Fibroblast of the aortic adventitia (primary cell): ENCODE data around the gene LAMA3. TPM values are rescaled to one million over a fixed set of nuclear protein-coding genes. Genes with fewer than 3 reads are reported as not detected.

Experiments used
- DNase-seq: peaks from one replicate; pipeline ENCODE4 v3.0.0-alpha.2; 2010; ENCODE audit warnings: low read depth
- H3K4me3 ChIP-seq: 2 replicates; pipeline ENCODE4 v1.5.1; 2011; ENCODE audit warnings: low read depth, mild to moderate bottlenecking, control low read depth, low read length, moderate library complexity
- total RNA-seq: library from RNA; depleted of rRNA; stranded (reverse); fragments of >200 nt; gene quantifications from 2 replicates; pipeline ENCODE4 v1.2.3, GENCODE V29; 2012; ENCODE audit warnings: low replicate concordance
- TF ChIP-seq, protein P1 (sequence below): IDR thresholded peaks from 2 replicates; pipeline ENCODE4 v1.5.1; 2011; ENCODE audit warnings: mild to moderate bottlenecking, low read length, control low read depth, inconsistent platforms; ENCODE audit not compliant: insufficient read depth

The LAMA3 gene
- total RNA-seq, 1 donor: 15.7 TPM

DNA sequence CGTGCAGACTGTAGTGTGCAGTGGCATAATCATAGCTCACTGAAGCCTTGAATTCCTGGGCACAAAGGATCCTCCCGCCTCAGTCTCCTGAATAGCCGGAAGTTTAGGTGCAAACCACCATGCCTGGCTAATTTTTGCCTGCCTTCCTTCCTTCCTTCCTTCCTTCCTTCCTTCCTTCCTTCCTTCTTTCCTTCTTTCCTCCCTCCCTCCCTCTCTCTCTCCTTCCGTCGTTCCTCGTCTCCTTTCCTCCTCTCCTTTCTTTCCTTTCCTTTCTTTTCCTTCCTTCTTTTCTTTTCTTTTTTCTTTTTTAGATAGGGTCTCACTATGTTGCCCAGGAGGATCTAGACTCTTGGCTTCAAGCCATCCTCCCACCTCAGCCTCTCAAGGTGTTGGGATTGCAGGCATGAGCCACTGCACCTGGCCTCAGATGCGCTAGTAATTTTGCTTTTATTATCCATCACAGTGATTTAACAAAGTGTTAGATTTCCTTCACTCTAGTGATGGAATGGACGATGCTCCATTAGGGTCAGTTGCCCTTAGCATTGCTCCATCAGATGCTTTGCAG lies 20.0 kb upstream of the LAMA3 start:
- H3K4me3 ChIP-seq: no peak overlapping the region
- TF ChIP-seq, protein P1, sequence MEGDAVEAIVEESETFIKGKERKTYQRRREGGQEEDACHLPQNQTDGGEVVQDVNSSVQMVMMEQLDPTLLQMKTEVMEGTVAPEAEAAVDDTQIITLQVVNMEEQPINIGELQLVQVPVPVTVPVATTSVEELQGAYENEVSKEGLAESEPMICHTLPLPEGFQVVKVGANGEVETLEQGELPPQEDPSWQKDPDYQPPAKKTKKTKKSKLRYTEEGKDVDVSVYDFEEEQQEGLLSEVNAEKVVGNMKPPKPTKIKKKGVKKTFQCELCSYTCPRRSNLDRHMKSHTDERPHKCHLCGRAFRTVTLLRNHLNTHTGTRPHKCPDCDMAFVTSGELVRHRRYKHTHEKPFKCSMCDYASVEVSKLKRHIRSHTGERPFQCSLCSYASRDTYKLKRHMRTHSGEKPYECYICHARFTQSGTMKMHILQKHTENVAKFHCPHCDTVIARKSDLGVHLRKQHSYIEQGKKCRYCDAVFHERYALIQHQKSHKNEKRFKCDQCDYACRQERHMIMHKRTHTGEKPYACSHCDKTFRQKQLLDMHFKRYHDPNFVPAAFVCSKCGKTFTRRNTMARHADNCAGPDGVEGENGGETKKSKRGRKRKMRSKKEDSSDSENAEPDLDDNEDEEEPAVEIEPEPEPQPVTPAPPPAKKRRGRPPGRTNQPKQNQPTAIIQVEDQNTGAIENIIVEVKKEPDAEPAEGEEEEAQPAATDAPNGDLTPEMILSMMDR: no peak
- DNase-seq: no peak

DNA sequence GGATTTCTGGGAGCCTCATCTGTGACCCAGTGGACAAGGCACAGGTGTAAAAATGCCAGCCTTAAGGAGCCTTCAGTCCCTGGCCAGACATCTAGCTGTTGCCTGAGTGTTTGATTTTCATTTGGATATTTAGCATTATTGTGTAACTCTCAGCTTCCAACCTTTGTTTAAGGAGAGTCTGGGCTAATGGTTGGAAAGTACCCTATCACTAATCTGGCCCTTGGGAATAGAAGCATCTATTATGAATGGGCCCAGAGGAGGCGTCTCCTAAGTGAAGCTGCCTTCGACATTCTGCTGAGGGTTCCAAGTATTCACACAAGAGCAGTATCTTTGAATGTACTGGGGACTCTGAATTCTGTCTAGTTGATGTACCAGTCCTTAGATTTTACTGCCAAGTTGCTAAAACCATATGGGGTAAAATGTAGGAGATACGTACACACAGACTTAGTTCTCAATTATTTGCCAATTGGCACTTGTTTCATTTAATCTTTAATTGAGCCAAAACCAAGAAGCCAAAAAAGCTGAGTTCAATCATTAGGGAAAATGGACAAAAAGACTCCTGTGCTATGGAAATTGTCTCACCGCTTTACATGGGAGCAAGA lies 19.3 kb upstream of the LAMA3 start:
- DNase-seq: peak; percentile 72
- TF ChIP-seq, protein P1: no peak
- no peak overlapping the region for H3K4me3 ChIP-seq

DNA sequence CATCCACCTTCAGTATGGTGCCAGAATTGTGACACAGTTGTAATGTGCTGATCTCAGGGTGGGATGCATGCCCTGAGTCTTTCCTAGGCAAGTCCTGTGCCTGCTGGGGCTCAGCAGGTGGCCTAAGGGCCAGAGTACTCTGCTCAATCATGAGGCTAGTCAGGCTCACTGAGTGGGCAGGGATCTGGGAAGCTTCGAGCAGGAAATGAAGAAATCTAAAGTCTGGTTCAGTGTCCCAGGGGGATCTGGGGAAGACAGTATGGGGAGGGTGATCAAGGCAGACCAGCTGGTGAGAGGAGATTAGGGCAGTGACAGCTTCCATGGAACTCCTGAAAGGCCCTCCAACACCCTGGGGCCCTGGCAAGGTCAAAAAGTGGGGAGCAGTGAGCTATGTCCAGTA lies 17.7 kb upstream of the LAMA3 start:
- TF ChIP-seq, protein P1: no peak
- no peak for DNase-seq

DNA sequence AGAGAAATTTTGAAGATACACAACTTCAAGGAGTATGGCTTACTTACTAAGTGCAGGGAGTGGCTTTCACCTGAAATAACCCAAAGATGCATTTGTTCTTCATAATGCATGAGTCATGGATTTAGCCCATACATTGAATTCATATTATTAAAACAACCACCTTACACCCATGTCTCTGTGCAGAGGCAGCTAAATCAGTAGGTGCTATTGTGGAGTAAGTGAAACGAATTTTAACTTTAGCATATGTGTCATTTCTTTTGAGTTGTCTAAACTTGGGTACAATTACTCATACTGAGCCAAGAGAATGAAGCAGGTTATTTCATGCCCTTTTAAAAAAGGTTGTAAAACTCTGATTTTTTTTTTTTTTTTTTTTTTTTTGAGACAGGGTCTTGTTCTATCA lies 15.5 kb upstream of the LAMA3 start:
- no peak overlapping the region for H3K4me3 ChIP-seq
- no peak for DNase-seq
- TF ChIP-seq, protein P1: no peak

More for the DNA sequence above, 17.7 kb upstream of the LAMA3 start:
- H3K4me3 ChIP-seq: no peak overlapping the region

DNA sequence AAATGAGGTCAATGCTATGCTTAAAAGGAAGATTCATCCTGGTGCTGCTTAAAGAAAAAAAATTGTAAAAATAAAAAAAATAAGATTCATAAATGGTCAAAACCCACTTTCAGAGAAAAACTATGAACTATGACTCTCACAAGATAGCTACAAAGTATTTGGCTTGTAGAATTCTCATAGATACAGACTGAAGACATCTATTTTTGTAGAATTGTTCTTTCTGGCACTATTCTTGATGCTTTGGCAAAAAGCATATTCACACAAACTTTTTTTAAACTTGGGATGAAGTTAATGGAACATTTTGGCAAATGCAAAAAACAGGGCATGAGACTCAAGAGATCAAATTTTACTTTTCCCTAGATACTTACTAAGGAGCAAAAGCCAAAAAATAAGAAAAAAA lies 14.0 kb upstream of the LAMA3 start:
- no peak overlapping the region for H3K4me3 ChIP-seq
- TF ChIP-seq, protein P1: no peak
- DNase-seq: no peak

DNA sequence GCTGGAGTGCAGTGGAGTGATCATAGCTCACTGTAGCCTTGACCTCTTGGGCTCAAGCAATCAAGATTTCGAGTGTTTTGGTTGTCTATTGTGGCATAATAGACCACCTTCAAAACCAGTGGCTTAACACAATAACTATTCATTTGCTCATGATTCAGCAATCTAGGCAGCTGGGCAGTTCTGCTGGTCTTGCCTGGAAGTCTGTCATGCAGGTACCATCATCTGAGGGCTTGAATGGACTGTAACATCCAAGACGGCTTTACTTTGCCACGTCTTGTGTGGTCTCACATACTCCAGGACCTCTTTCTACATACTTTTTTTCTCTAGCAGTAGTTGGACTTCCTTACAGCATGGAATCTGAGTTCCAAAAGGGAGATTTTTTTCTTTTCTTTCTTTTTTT lies 13.4 kb upstream of the LAMA3 start:
- no peak overlapping the region for H3K4me3 ChIP-seq
- TF ChIP-seq, protein P1: no peak
- no peak for DNase-seq

DNA sequence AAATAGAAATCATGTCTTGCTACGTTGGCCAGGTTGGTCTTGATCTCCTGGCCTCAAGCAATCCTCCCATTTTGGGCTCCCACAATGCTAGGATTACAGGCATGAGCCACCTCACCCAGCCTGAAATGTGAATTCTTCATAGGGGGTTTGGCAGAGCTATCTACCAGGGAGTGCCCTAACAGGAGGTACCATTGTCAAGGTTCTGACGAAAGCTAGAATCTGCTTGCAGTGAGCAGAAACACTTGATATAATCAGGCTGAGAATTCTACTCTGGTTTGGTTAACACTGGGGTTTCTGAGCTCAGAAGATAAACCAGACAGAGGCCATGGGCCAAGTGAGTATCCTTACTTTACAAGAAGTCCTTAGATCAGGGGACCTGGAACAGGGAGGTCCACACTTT lies 7.2 kb upstream of the LAMA3 start:
- DNase-seq: no peak
- H3K4me3 ChIP-seq: no peak overlapping the region
- TF ChIP-seq, protein P1: no peak
